ENCODE measurements around the gene SND1. TPM values are rescaled to one million over a fixed set of nuclear protein-coding genes. Genes with fewer than 3 reads are reported as not detected.

The SND1 gene
- total RNA-seq, 4 donors from 2014 or later: 70.8 to 141 (median 85.7) TPM

DNA sequence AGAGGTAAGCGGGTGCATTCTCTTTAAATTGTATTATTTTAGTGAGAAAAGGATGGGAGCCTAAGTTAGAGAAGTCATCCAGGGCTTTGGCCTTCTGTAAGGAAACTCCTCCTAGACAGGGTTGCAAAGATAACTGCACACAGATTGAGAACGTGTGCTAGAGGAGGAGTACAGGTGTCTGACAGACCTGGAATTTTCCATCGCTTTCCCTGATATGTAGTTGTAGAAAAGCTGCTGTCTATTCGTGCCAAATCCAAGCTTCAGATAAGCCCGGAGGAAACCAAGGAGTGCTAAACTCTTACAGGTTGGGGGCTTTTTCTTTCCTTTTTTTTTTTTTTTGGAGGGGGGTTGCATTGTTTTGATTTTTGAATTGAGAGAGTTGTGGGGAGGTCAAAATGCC, 356.1 kb downstream of the SND1 start:
- Histone ChIP-seq H3K9me3 (no peaks in the 10 kb centered on the region), H3K4me1 (peaks cover 0 to 45% (median 6%) of the 10 kb centered on the region in 4 donors), H3K4me3 (no peak overlapping the region), H3K27me3 (no peaks in the 10 kb centered on the region), H3K27ac (no peak overlapping the region), H3K36me3 (peaks cover 0 to 23% (median 0%) of the 10 kb centered on the region in 3 donors)
- 88 to 93% methylated on average over 5 of the region's 5 CpGs for WGBS, 2 donors
- no peak for DNase-seq (ENCODE audit: low spot score in 2 of 2)
- no peak for TF ChIP-seq EP300 (IDR thresholded peaks at IDR 0.05)
- no peak for TF ChIP-seq CTCF (IDR thresholded peaks at IDR 0.05)
- TF ChIP-seq POLR2A (IDR thresholded peaks at IDR 0.05): no peak

DNA sequence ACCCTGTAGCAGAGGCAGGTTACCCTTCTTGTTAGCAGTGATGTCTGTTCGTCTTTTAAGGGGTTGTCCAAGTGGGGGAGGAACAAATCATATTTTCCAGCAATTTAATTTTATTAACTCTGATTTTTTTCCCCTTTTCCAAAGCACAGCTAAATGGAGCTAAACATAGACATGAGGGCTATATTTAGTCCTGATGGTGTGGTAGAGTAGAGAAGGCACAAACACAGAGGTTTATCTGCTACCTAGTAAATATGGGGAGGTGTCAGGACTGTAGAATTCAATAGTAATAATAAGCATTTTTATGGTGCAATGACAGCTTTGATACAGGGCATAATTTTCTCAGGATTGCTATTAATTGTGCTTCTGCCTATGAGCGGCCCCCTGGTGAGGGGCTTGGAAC, 356.8 kb downstream of the SND1 start:
- Histone ChIP-seq H3K9me3 (no peaks in the 10 kb centered on the region), H3K27ac (no peak overlapping the region), H3K4me1 (peaks cover 0 to 44% (median 4%) of the 10 kb centered on the region in 4 donors), H3K4me3 (no peak overlapping the region), H3K27me3 (no peaks in the 10 kb centered on the region), H3K36me3 (peaks cover 0 to 26% (median 0%) of the 10 kb centered on the region in 3 donors)
- 82 to 95% methylated on average over 2 of the region's 2 CpGs for WGBS, 2 donors
- TF ChIP-seq CTCF (IDR thresholded peaks at IDR 0.05): no peak
- no peak for DNase-seq (ENCODE audit: low spot score in 2 of 2)

DNA sequence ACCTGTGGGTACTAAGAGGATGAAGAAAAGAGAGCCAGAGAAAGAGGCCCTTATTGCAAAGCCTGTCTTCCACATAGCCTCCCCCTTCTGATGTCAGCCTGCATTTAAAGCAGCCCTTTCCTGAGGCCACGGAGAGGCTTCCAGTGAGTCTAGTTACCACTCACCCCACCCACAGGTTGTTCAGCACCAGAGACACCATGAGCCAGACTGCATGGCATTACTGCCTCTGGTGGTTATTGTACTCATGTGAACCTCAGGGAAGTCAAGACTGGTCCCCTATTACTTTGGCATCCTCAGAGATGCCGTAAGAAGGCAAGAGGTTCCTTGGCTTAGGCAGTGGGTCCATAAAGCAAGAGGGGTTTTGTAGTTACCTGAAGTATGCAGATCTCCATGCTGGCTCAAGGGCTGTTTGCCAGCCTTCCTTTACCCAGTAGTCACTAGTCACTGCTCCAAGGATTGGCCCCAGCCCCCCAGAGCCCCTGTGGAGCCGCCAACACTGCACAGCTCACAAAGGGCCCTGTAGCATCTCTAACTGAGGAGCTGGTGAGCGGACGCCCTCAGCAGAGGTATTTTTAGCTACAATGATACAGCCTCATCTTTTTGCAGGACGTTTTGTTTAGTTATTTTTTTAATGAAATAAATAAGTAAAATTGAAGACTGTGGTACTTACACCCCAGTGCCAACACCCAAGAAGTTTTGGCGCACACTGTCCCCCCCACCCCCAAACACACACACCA, 358.6 kb downstream of the SND1 start:
- DNase-seq (ENCODE audit: low spot score in 2 of 2): no peak
- H3K4me3 ChIP-seq: no peak overlapping the region
- peak overlapping the region in 1 of 4 donors; percentile 29 for H3K27ac ChIP-seq
- TF ChIP-seq POLR2A (IDR thresholded peaks at IDR 0.05): no peak
- peak in 1 of 5 experiments; percentile 8 for TF ChIP-seq CTCF (IDR thresholded peaks at IDR 0.05)
- WGBS, 2 donors: 74 to 81% methylated on average over 7 of the region's 7 CpGs
- H3K36me3 ChIP-seq: peaks cover 0 to 40% (median 0%) of the 10 kb centered on the region in 3 donors
- H3K9me3 ChIP-seq: no peaks in the 10 kb centered on the region
- H3K4me1 ChIP-seq: peaks cover 0 to 32% (median 0%) of the 10 kb centered on the region in 4 donors
- H3K27me3 ChIP-seq: no peaks in the 10 kb centered on the region

DNA sequence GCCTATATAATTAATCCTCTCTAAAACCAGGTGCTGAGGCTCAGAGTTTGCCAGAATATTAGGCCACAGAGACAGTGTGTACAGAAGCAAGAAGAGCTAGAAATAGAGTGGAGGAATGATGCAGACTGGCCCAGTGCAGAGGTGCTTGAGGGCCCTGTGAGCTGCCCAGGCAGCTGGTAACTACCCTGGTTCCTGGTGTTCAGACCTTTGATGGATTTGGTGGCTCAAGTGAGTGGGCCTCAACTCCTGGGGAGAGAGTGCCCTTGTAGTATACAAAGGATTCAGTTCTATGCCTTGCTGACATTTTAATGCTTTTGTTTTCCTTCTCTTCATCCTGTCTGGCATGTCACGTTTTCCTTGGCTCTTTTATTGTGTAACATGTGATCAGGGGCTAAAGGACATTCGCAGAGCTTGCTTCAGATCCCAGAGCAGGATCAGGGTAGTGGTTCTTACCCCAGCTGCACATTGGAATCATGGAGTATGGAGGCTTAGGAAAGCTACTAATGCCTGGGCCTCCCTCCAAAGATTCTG, 359.2 kb downstream of the SND1 start:
- DNase-seq (ENCODE audit: low spot score in 2 of 2): no peak
- H3K9me3 ChIP-seq: no peaks in the 10 kb centered on the region
- no peak overlapping the region for H3K4me3 ChIP-seq
- peaks cover 0 to 35% (median 0%) of the 10 kb centered on the region in 3 donors for H3K36me3 ChIP-seq
- no peak for TF ChIP-seq CTCF (IDR thresholded peaks at IDR 0.05)
- no peak for TF ChIP-seq POLR2A (IDR thresholded peaks at IDR 0.05)
- TF ChIP-seq EP300 (IDR thresholded peaks at IDR 0.05): no peak
- H3K4me1 ChIP-seq: peaks cover 0 to 30% (median 0%) of the 10 kb centered on the region in 4 donors
- peak overlapping the region in 1 of 4 donors; percentile 29 for H3K27ac ChIP-seq
- H3K27me3 ChIP-seq: no peaks in the 10 kb centered on the region
- WGBS, 2 donors: 42 to 45% methylated on average over 2 of the region's 2 CpGs

DNA sequence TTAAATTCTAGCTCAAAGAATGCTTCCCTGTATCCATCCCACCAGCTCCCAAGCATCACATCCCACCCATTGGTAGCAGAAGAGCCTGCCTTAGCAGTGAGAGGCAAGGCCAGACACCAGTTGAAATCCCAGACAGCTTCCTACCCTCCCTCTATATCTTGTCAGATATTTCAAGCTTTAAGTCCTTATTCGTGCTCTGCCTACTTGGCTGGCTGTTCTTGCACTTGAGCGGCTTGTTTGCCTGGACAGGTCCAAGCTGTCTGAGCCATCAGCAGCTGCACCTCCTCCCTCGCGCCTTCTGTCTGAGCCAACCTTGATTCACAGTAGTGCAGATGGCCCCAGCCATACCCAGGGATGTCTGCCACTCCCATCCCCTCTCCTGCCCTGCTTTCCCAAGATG, 362.8 kb downstream of the SND1 start:
- DNase-seq (ENCODE audit: low spot score in 2 of 2): no peak
- Histone ChIP-seq H3K4me1 (peaks cover 0 to 38% (median 0%) of the 10 kb centered on the region in 4 donors), H3K36me3 (peaks cover 0 to 36% (median 0%) of the 10 kb centered on the region in 3 donors), H3K27ac (no peak overlapping the region), H3K9me3 (no peaks in the 10 kb centered on the region), H3K27me3 (no peaks in the 10 kb centered on the region), H3K4me3 (no peak overlapping the region)
- TF ChIP-seq EP300 (IDR thresholded peaks at IDR 0.05) (no peak), CTCF (IDR thresholded peaks at IDR 0.05) (no peak), POLR2A (IDR thresholded peaks at IDR 0.05) (no peak)
- 94 to 95% methylated on average over 4 of the region's 4 CpGs for WGBS, 2 donors
